Measurements from ENCODE around the gene PTH1R.

PTH1R gene

GRCh38 chr3:46881596-46882376 lies 4.3 kb downstream of the PTH1R start:
- TF ChIP-seq CTCF (IDR thresholded peaks at IDR 0.05) (no peak), ZFX (IDR thresholded peaks at IDR 0.05; ENCODE audit: borderline replicate concordance) (no peak)
- H3K27ac ChIP-seq: no peak overlapping the region

DNA sequence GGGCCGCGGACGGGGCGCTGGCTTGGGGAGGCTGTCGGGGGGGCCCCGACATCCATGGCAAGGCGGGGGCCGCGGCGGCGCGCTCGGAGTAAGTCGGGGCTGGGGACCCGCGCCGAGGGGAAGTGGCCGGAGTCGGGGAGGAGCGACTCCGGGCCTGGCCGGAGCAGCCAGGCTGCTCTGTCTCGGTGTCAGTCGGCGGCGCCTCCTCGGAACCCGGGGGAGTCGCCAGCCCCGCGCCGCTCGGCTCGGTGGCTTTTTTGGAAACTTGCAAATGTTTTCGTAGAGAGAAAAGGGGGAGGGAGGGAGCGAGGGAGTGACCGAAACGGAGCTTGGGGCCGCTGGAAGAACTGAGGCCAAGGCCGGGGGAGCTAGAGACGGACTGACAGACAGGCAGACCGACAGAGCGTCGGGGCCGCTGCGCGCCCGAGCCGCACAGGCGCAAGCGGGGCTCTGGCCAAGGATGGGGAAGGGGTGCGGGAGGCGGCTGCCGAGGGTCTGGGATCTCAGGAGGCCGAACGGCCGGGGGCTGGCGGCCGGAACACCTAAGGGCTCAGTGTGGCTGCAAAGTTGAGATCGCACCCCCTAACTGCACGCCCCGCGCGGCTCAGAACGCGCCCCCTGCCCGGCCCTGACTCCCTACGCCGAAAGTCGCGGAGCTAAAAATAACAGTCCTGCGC lies 5.0 kb downstream of the PTH1R start:
- no peak for TF ChIP-seq CTCF (IDR thresholded peaks at IDR 0.05)
- no peak for TF ChIP-seq ZFX (IDR thresholded peaks at IDR 0.05; ENCODE audit: borderline replicate concordance)
- no peak overlapping the region for H3K27ac ChIP-seq

DNA sequence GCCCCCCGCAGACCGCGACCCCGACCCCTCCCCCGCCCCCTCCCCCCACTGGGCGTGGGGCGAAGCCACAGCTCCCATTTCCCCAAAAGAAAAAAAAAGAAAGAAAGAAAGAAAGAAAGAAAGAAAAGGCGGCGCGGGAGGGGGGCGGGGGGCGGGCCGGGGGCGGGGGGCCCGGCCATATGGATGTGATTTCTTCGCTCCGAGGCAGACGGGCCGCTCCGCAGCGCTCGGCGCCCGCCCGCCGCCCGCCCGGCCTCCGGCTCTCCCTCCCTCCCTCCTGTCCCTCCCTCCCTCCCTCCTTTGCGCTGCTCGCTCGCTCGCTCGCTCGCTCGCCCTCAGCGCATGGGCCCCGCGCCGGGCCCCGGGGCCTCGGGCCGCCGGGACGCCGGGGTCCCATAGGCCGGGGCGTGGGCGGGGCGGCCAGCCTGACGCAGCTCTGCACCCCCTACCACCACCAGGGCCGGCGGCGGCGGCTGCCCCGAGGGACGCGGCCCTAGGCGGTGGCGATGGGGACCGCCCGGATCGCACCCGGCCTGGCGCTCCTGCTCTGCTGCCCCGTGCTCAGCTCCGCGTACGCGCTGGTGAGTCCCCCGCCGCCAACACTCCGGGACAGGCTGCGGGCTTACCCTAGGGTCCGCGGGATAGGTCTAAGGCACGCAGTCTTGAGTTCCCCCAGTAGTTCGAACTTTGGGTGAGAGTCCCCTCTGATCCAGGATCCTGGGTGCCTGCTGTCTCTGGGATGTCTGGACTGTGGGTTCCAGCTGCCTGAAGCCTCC lies 5.7 kb downstream of the PTH1R start:
- TF ChIP-seq ZFX (IDR thresholded peaks at IDR 0.05; ENCODE audit: borderline replicate concordance) (no peak), CTCF (IDR thresholded peaks at IDR 0.05) (no peak)
- H3K27ac ChIP-seq: no peak overlapping the region

GRCh38 chr3:46883830-46884185 lies 6.3 kb downstream of the PTH1R start:
- TF ChIP-seq ZFX (IDR thresholded peaks at IDR 0.05; ENCODE audit: borderline replicate concordance): no peak
- TF ChIP-seq CTCF (IDR thresholded peaks at IDR 0.05): no peak
- no peak overlapping the region for H3K27ac ChIP-seq

DNA sequence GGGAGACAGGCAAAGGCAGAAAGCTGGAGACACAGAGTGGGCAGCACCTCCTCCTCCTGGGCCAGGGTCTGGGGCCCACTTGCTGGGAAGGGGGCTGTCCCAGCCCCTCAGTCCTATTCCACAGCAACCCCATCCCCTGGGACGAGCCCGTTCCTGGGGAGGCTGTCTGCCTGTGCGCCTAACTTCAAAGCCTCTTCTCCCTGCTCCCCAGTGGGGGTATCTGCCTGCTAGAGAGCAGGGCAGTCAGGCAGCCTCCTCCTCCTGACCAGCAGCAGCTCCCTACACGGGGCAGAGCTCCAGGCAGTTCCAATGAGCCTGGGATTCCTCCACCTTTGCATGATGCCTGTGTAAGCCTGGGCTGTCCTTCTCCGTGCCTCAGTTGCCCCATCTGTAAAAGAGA lies 6.9 kb downstream of the PTH1R start:
- H3K27ac ChIP-seq: no peak overlapping the region
- TF ChIP-seq CTCF (IDR thresholded peaks at IDR 0.05): no peak
- no peak for TF ChIP-seq ZFX (IDR thresholded peaks at IDR 0.05; ENCODE audit: borderline replicate concordance)

DNA sequence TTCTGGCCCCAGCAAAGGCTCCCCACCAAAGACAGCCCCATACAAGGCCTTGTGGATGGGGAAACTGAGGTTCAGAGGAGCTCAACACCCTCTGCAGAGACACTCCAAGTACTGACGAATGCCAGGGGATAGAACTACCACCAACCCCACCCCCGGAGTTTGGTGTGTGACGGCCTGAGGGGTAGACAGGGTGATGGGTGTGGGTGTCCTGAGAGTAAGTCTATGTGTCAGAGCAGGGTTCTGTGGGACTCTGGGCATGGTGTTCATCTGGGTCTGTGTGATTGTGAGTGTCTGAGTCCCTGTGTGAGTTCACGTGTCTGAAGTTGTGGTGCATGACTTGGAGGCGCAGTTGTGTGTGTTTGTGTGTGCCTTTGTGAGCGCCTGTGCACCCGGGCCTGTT lies 7.4 kb downstream of the PTH1R start:
- TF ChIP-seq CTCF (IDR thresholded peaks at IDR 0.05) (no peak), ZFX (IDR thresholded peaks at IDR 0.05; ENCODE audit: borderline replicate concordance) (no peak)
- H3K27ac ChIP-seq: no peak overlapping the region

Measured in 22Rv1 (cell line).